HCT116 (cell line): ENCODE data around the gene SLC6A8.

Source experiments
- EZH2 ChIP-seq: fragments of 200-600 bp; sonication (generic); IDR thresholded peaks from 2 replicates; pipeline ENCODE4 v1.6.1; 2017; ENCODE audit warnings: antibody characterized with exemption, mixed run types
- POLR2A ChIP-seq: IDR thresholded peaks from 2 replicates; pipeline ENCODE4 v1.7.0; 2011; ENCODE audit warnings: borderline replicate concordance; ENCODE audit not compliant: insufficient read depth, insufficient read length; ENCODE audit errors: extremely low read depth

- TF ChIP-seq POLR2A (no peak), EZH2 (no peak)
Measured at GRCh38 chrX:153640045-153640686, 47.6 kb upstream of the SLC6A8 start.
